Panc1 (cell line): ENCODE data around the gene TCF3. TPM values are rescaled to one million over a fixed set of nuclear protein-coding genes. Genes with fewer than 3 reads are reported as not detected.

Experiments used
- ATAC-seq: fragments of 200-7000 bp; cut with Tn5 transposase; 2 replicates; pipeline ENCODE4 v1.9.1; 2020; ENCODE audit warnings: mild to moderate bottlenecking, moderate library complexity
- BruUV-seq: library from RNA; stranded (reverse); fragments of 400-500 nt; replicated peaks from 2 replicates; lab custom pipeline; 2021; lab: Mats Ljungman, UMichigan
- CTCF ChIA-PET: fragments of 300-600 bp; sonication (Branson Sonifier 250); formaldehyde crosslinking; loops from one replicate; lab custom pipeline; 2022; ENCODE audit warnings: antibody characterized with exemption; lab: Charles Lee
- POLR2A ChIA-PET: fragments of 300-600 bp; sonication (Branson Sonifier 250); formaldehyde crosslinking; loops from one replicate; lab custom pipeline; 2022; ENCODE audit warnings: antibody characterized with exemption; lab: Charles Lee
- DNase-seq: peaks from one replicate; pipeline ENCODE4 v3.0.0-alpha.2; 2010; ENCODE audit warnings: low read depth, low spot score
- H3K27ac ChIP-seq: 2 replicates; pipeline ENCODE4 v1.5.1; 2011; ENCODE audit warnings: mild to moderate bottlenecking, low read length, inconsistent platforms
- H3K27me3 ChIP-seq: fragments of 200-500 bp; sonication (Bioruptor generic); 2 replicates; pipeline ENCODE4 v1.6.0; 2014; ENCODE audit warnings: low read length, inconsistent platforms; ENCODE audit not compliant: control insufficient read depth, insufficient read depth
- H3K36me3 ChIP-seq: fragments of 200-500 bp; sonication (Bioruptor generic); 2 replicates; pipeline ENCODE4 v1.5.1; 2014; ENCODE audit warnings: inconsistent platforms, mild to moderate bottlenecking, low read length, moderate library complexity; ENCODE audit not compliant: control insufficient read depth, insufficient read depth
- H3K4me1 ChIP-seq: 2 replicates; pipeline ENCODE4 v1.5.1; 2011; ENCODE audit warnings: inconsistent platforms, mild to moderate bottlenecking, low read length, moderate library complexity; ENCODE audit not compliant: control insufficient read depth, insufficient read depth
- H3K4me3 ChIP-seq, 2 experiments: 2 replicates each; pipeline ENCODE4 v1.5.1; 2011 to 2012; ENCODE audit warnings: low read depth in 2 of 2, low read length in 2 of 2, mild to moderate bottlenecking in 2 of 2, inconsistent platforms in 1 of 2, moderate library complexity in 1 of 2
- H3K9me3 ChIP-seq: fragments of 200-500 bp; sonication (Bioruptor generic); 2 replicates; pipeline ENCODE4 v1.5.1; 2014; ENCODE audit warnings: low read depth, mild to moderate bottlenecking, inconsistent platforms, low read length, moderate library complexity; ENCODE audit not compliant: control insufficient read depth, insufficient read depth
- CTCF ChIP-seq: fragments of 450-650 bp; IDR thresholded peaks from 2 replicates; pipeline ENCODE4 v1.5.1; 2017; ENCODE audit warnings: mild to moderate bottlenecking
- POLR2AphosphoS5 ChIP-seq: IDR thresholded peaks from 2 replicates; pipeline ENCODE4 v1.6.1; 2012; ENCODE audit warnings: mild to moderate bottlenecking, low read depth, low read length, moderate library complexity
- SIN3A ChIP-seq: IDR thresholded peaks from 2 replicates; pipeline ENCODE4 v1.6.1; 2012; ENCODE audit warnings: low read depth, mild to moderate bottlenecking, low read length, moderate library complexity, borderline replicate concordance; ENCODE audit not compliant: insufficient read depth
- TCF7L2 ChIP-seq: IDR thresholded peaks from 2 replicates; pipeline ENCODE4 v1.6.1; 2011; ENCODE audit warnings: mild to moderate bottlenecking, low read depth, low read length, inconsistent platforms
- in situ Hi-C: cut with HindIII; loops from 2 replicates; pipeline ENCODE4 v1.10.0; 2016; ENCODE audit warnings: low sequenced_read_pairs, low pct_unique_long_range_greater_than_20kb
- intact Hi-C: fragments of 100-400 bp; cut with micrococcal nuclease; formaldehyde crosslinking; loops from one replicate; pipeline ENCODE4 v1.10.0; 2022; ENCODE audit not compliant: unreplicated experiment
- total RNA-seq: library from RNA; stranded (reverse); gene quantifications from one replicate; pipeline ENCODE4 v1.2.1, GENCODE V29; 2021; ENCODE audit not compliant: unreplicated experiment
- TF ChIP-seq, protein P1 (sequence below), 2 experiments: IDR thresholded peaks; 2 replicates each; pipeline ENCODE4 v1.6.1; 2011 to 2012; ENCODE audit warnings: low read depth in 2 of 2, control low read depth in 1 of 2, low read length in 1 of 2, mild to moderate bottlenecking in 1 of 2, moderate library complexity in 1 of 2; ENCODE audit not compliant: insufficient read depth in 1 of 2

The TCF3 gene
- total RNA-seq, 1 experiment from 2014 or later = 175 TPM

DNA sequence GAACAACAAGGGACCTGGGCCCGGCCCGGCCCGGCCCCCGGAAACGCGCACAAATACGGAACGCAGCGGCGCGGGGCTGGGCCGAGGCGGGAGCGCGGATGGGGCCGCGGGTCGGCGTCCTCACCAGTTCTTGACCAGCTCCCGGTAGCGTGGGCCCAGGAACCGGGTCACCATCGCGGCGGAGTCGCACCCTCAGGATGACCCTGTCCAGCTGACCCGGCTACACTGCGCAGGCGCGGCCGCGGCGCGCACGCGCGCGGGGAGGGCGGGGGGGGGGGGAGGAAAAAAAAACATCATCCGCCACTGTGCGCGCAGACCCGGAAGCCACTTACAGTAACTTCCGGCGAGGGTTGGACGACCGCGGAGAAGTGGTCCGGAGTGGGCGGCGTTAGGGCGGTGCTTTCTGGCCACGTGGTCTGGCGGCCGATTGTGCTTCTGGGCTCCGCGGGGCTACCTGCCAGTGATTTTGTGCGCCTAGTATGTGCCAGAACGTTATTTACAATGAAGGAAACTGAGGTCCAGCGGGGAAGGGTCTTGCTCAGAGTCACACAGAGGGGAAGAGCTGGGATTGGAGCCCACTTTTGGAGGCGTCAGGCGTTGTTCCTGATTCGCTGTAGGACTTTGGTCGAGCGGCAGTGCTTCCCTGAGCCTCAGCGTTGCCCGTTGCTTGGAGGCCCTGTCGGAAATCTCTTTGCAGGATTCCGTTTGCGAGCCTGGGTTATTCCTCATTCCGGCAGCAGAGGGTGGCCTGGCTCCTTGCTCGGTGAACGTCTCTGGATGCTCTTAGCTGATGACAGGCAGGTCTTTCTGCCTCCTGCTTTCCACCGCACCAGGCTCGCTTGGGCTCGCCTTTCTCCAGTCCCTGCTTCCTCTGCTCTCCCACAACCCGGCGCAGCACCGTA lies 46.9 kb downstream of the TCF3 start, which contains the start of gene UQCR11:
UQCR11 (minus strand) TSS at position 227 of the 902 bp plus-strand sequence; CDS start at position 174, 53 bp downstream.
- H3K9me3 ChIP-seq = no peaks in the 10 kb centered on the region
- no peaks in the 10 kb centered on the region for H3K27me3 ChIP-seq
- intact Hi-C loops (no loop called here), in situ Hi-C loops (no loop called here)
- TF ChIP-seq SIN3A (0 out of 2 replicates have a peak, but pooled peaks have one; percentile 73), POLR2AphosphoS5 (peak; percentile 91), CTCF (no peak; the same call in 1 of the 2 replicates)
- TF ChIP-seq, protein P1, sequence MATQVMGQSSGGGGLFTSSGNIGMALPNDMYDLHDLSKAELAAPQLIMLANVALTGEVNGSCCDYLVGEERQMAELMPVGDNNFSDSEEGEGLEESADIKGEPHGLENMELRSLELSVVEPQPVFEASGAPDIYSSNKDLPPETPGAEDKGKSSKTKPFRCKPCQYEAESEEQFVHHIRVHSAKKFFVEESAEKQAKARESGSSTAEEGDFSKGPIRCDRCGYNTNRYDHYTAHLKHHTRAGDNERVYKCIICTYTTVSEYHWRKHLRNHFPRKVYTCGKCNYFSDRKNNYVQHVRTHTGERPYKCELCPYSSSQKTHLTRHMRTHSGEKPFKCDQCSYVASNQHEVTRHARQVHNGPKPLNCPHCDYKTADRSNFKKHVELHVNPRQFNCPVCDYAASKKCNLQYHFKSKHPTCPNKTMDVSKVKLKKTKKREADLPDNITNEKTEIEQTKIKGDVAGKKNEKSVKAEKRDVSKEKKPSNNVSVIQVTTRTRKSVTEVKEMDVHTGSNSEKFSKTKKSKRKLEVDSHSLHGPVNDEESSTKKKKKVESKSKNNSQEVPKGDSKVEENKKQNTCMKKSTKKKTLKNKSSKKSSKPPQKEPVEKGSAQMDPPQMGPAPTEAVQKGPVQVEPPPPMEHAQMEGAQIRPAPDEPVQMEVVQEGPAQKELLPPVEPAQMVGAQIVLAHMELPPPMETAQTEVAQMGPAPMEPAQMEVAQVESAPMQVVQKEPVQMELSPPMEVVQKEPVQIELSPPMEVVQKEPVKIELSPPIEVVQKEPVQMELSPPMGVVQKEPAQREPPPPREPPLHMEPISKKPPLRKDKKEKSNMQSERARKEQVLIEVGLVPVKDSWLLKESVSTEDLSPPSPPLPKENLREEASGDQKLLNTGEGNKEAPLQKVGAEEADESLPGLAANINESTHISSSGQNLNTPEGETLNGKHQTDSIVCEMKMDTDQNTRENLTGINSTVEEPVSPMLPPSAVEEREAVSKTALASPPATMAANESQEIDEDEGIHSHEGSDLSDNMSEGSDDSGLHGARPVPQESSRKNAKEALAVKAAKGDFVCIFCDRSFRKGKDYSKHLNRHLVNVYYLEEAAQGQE (IDR thresholded peaks at IDR 0.05; ENCODE audit: insufficient read depth in 1 of 2, low read depth in 2 of 2, low read length in 1 of 2) = no peak
- H3K4me1 ChIP-seq = peaks cover 26% of the 10 kb centered on the region
- ATAC-seq = peak; percentile 93
- no peaks in the 10 kb centered on the region; the same call in 1 of the 2 replicates for H3K36me3 ChIP-seq
- ChIA-PET CTCF (interaction anchor here (0.6 kb wide), 1 partner anchor 214 kb away, joined by 7 read pairs; no protein-coding TSS in a partner anchor), POLR2A (no interaction called here)
- peak within 1 kb of the TSS; percentile 86 to 89 for H3K4me3 ChIP-seq
- peak; percentile 78 for DNase-seq
- H3K27ac ChIP-seq = peak within 1 kb of the TSS; percentile 93
- no TSS peak for BruUV-seq

GRCh38 chr19:1602091-1602707 lies 50.2 kb downstream of the TCF3 start:
- no TSS peak for BruUV-seq
- H3K36me3 ChIP-seq = no peaks in the 10 kb centered on the region; the same call in 1 of the 2 replicates
- H3K27me3 ChIP-seq = no peaks in the 10 kb centered on the region
- H3K4me1 ChIP-seq = peaks cover 9% of the 10 kb centered on the region
- H3K4me3 ChIP-seq = no peak overlapping the region
- in situ Hi-C loops = no loop called here
- TF ChIP-seq CTCF (no peak), SIN3A (no peak), TCF7L2 (no peak), POLR2AphosphoS5 (no peak)
- TF ChIP-seq, protein P1 (IDR thresholded peaks at IDR 0.05; ENCODE audit: insufficient read depth in 1 of 2, low read depth in 2 of 2, low read length in 1 of 2) = no peak
- ChIA-PET CTCF (no interaction called here), POLR2A (no interaction called here)
- no peaks in the 10 kb centered on the region for H3K9me3 ChIP-seq
- no peak overlapping the region for H3K27ac ChIP-seq
- no peak for DNase-seq
- intact Hi-C loops = no loop called here
- ATAC-seq = no peak
